ENCODE data around the gene ZNF81. TPM values are rescaled to one million over a fixed set of nuclear protein-coding genes. Genes with fewer than 3 reads are reported as not detected.

Gene ZNF81
- total and polyA plus RNA-seq, 2 of the 4 experiments (the other 2 are of a cell fraction), result 2.1 to 4.5 TPM

DNA sequence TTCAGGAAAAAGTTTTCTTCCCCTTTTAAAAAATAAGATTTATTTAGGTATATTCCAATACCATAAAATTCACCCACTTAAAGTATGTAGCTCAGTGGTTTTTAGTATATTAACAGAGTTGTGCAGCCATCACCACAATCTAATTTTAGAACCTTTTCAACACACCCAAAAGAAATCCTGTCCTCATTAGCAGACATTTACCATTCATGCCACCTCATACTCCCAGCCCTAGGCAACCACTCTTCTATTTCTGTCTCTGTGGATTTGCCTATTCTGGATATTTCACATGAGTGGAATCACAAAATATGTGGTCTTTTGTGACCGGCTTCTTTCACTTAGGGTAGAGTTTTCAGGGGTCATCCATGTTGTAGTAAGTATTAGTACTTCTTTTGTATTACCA is 7.4 kb downstream of the ZNF81 start:
- Histone ChIP-seq H3K4ac (ENCODE audit: low read depth, low read length) (no peak overlapping the region), H3K79me1 (ENCODE audit: low read depth in 1 of 2, low read length in 2 of 2) (no peaks in the 10 kb centered on the region; a peak in 1 of 4 replicates), H3K4me1 (ENCODE audit: control insufficient read depth, insufficient read depth, low read length) (no peaks in the 10 kb centered on the region), H3K36me3 (ENCODE audit: control insufficient read depth, insufficient read depth, low read length) (peaks cover 5% of the 10 kb centered on the region), H3K4me3 (ENCODE audit: insufficient read depth, low read depth, low read length) (no peak overlapping the region), H2AFZ (replicated peaks; ENCODE audit: low read length, poor library complexity) (no peak overlapping the region), H4K20me1 (ENCODE audit: insufficient read depth, low read length) (no peaks in the 10 kb centered on the region), H3K23ac (ENCODE audit: low read depth, low read length) (no peak overlapping the region), H2AK9ac (replicated peaks; ENCODE audit: low read depth, low read length, poor library complexity) (no peak overlapping the region), H3K9ac (ENCODE audit: low read depth, low read length) (no peak overlapping the region), H3K4me2 (ENCODE audit: low read depth, low read length) (no peak overlapping the region), H3K9me3 (ENCODE audit: control insufficient read depth, insufficient read depth, low read length) (no peaks in the 10 kb centered on the region), H2BK15ac (ENCODE audit: low read depth, low read length) (no peak overlapping the region), H4K5ac (ENCODE audit: low read depth, low read length) (no peak overlapping the region), H3K27me3 (ENCODE audit: control insufficient read depth, insufficient read depth, low read length) (no peaks in the 10 kb centered on the region), H4K8ac (ENCODE audit: low read depth in 2 of 2, low read length in 2 of 2) (no peak overlapping the region), H4K91ac (ENCODE audit: insufficient read depth, low read depth, low read length) (no peak overlapping the region), H3K56ac (ENCODE audit: extremely low read depth, insufficient read depth, low read length) (no peak overlapping the region), H3K27ac (ENCODE audit: insufficient read depth, low read length) (no peak overlapping the region), H3K14ac (replicated peaks; ENCODE audit: low read depth, low read length) (no peak overlapping the region), H3K18ac (ENCODE audit: low read depth, low read length) (no peak overlapping the region), H2BK5ac (ENCODE audit: low read depth, low read length, poor library complexity, severe bottlenecking) (no peak overlapping the region), H2BK120ac (ENCODE audit: low read depth, low read length) (no peak overlapping the region), H3K9me1 (ENCODE audit: insufficient read depth, low read length) (no peaks in the 10 kb centered on the region; the same call in 1 of the 2 replicates), H2BK20ac (ENCODE audit: low read depth, low read length) (no peak overlapping the region), H2AK5ac (ENCODE audit: low read depth, low read length) (no peak overlapping the region)
- dilution Hi-C loops (cut with HindIII; ENCODE audit: low sequenced_read_pairs, unreplicated experiment), result no loop called here
- in situ Hi-C loops (cut with MboI; ENCODE audit: low sequenced_read_pairs), result no loop called here
- TF ChIP-seq BHLHE40 (IDR thresholded peaks at IDR 0.05; ENCODE audit: low read depth, low read length), result no peak
- no peak for ATAC-seq (ENCODE audit: low read depth)
- BruUV-seq (replicated peaks), result no TSS peak
- ChIA-PET CTCF (no interaction called here), POLR2A (ENCODE audit: unreplicated experiment) (no interaction called here)
- WGBS, 2 experiments (ENCODE audit: extremely low coverage in 2 of 2, insufficient read length in 1 of 2), result no CpG with 5 or more reads among the region's 1 CpG
- intact Hi-C loops (cut with micrococcal nuclease), result no loop called here
- DNase-seq, result no peak
